GOT3 (cell line): ENCODE results near the gene FMO2.

ENCODE experiments used
- DNase-seq: peaks from one replicate; lab custom pipeline; 2025; ENCODE audit warnings: mixed read lengths; lab: John Stamatoyannopoulos, UW

Gene FMO2

DNA sequence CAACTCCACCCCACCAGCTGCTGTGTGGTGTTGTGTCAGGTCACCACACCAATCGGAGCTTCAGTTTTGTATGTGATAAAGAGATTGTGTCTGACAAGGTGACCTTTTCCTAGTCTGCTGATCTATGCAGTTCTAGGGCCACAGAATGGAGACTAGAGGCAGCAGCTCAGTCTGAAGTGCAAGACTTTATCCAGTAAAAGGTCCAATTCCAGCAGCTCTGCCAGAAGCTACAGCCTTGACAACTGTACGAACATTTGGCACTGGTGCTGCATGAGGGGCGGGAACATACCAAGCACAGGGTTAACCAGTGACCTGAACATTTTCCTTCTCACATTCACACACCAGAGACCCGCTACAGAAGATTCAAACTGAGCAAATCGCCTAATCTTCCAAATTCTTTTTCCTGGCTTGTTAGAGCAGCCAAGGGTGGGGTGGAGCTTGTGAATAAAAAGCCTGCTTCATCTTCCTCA, 72.5 kb downstream of the FMO2 start:
- no peak for DNase-seq

DNA sequence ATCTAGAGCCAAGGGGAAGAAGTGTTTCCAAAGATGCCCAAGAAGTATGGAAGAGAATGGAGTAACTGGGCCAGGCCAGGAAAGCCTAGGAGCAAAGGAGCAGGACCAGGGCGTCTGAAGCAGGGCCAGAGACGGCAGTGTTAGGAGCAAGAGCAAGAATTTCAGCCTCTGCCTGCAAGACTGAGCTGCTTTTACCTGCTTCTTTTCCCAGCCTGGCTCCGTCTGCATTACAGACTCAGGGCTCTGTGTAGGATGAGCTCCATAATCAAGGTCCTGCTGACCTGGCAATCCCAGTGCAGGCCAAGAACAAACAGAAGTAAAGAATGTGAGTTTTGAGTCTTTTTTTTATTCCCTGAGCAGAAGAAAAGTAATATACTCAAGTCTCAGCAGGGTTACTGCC, 73.3 kb downstream of the FMO2 start:
- no peak for DNase-seq

DNA sequence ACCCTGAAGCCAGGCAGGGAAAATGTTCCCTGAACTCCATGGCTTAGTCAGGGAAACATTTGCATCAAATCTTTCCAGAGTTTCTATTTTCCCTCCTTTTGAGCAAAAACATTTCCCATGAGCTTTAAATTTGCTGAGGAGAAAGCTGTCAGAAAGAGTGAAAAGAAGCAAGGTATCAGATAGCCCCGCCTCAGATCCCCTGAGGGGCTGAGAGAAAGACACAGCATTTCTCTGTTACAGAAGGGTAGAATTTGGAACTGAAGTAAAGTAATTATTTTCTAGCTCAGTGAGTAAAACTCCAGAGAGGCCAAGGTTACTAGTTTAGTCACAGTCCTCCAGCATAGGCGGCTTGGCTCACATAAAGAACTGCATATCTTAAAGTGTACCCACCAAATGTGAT, 73.8 kb downstream of the FMO2 start:
- no peak for DNase-seq
